Activated CD8-positive, alpha-beta memory T cell treated with anti-CD3 and anti-CD28 coated beads, Interleukin-2, amount 50 U/mL, for 48 hours (primary cell): Measurements from ENCODE around the gene ADGRA1.

Experiments used
- DNase-seq: peaks from one replicate; pipeline ENCODE4 v3.0.0-alpha.2; 2020

The ADGRA1 gene

DNA sequence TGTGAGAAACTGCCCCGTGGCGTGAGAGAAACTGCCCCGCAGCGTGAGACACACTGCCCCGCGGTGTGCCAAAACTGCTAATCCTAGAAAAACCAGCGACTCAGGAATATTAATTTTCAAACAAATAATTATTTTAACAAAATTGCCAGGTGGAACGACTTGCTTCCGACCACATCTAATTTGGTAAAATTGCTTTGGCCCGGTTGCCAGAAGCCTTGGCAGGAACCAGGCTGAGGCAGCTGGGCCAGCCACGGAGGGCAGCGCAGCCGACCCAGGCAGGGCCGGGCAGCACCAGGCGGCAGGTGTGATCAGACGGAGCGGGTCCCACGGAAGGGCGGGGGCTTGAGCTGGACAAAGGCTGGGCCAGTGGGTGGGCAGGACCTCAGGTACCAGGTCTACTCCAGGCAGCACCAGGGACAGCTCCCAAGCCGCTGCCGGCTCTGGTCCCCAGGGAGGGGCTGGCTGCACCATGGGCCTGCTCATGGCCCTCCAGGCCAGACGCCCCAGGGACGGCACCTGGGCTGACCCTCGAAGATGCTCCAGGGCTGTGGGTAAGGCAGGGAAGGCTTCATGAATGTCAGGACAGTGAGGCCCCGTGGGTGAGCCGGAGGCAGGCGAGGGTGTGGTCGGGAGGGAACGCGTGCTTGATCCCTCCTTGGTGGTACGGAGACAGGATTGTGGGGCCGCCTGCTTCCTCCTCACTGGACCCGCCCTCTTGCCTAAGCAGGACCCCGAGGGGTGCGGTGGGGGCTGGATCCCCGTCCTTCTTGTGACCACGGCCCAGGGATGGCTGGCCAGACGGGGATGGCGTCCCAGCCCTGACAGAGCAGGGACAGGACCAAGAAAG lies 7.7 kb upstream of the ADGRA1 start:
- DNase-seq = no peak

DNA sequence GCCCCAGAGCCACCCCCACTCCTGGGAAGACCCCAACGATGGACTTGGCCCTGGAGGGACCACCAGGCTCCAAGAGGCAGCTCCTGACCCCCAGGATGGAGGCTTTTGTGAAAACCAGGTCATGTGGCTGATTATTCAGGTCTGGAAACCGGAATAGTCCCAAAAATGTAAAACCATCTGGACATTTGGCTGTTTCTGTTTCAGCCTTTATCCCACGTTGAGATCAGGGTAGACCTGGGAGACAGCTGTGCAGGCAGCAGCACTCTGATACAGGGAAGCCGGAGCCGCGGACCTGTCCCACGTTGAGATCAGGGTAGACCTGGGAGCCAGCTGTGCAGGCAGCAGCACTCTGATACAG lies 7.1 kb upstream of the ADGRA1 start:
- DNase-seq = no peak

DNA sequence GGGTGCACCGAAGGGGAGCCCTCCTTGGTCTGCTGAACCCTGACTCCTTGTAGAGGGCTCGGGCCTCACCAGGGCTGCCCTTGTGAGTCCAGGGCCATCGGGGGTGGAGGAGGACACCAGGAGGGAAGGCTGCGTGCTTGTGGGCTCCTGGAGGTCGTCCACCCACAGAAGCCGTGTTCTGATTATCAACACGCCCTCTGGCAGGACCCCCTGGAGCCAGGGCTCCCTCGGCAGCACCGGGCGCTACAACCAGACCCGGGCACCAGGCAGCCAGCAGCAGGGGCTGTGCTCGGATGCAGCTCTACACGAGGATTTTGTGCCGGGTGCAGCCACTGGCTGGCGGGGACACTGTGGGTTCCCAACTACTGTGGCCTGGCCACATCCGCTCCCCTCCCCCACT lies 6.1 kb upstream of the ADGRA1 start:
- DNase-seq = no peak

DNA sequence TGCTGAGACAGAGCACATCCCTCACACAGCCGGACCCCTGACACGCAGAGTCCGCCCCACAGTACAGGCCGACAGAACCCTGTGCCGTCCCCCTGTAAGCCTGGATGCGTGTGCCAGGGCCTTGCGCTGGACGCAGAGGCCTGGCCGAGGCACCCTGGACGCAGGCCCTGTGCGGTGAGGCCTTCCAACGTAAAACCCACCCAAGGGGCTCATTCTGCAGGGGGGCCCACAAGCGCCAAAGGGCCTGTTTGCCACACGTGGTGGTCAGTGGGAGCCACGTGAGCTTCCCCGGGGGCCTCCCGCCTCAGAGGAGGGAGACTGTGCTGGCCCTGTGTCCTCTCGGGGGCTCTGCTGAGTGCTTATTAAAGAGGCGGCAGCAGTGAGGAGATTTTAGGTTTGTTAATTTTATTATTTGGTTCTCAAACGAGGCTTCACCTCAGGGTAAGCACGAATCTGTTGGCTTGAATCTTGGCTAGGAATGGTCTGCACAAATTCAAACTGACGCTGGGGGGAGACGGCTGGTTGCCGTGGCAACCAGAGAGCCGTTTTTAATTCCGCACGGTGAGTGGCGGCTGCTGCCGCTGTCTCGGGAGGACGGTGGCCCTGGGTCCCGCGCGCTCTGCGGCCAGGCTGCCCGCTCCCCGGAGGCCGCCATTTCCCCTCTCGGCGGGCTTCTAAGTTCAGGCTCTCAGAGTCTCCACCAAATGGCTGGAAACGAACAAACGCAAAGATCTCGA lies 4.9 kb upstream of the ADGRA1 start:
- no peak for DNase-seq

DNA sequence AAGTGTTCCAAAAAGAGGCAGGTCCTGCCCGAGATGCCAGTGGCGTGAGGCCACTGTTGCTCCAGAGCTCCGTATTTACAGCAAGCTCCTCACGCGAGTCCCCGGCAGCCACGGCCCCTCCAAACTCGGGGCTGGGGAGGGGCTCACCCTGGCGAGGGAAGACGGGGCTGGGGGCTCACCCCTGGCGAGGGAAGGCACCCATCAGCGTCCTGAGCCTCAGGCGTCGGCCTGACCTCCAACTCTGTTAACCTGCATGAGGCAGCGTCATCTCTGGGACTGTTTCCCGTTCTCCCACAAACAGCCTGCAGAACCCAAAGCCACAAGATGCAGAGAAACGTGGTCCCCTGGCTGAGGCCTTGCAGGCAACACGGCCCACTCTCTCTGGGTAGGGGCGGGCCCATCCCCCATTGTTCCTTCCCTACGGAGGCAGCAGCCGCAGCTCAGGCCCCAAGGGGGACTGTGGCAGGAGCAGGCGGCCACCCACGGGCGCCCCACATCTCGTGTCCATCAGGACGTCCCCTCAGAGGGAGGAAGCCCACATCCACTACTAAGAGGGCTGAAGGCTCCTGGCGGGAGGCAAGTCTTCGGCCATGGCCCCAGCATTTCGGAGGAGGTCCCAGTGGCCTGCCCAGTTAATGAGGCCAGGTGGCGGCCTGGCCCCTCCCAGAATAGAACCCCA lies 4.2 kb upstream of the ADGRA1 start:
- no peak for DNase-seq

DNA sequence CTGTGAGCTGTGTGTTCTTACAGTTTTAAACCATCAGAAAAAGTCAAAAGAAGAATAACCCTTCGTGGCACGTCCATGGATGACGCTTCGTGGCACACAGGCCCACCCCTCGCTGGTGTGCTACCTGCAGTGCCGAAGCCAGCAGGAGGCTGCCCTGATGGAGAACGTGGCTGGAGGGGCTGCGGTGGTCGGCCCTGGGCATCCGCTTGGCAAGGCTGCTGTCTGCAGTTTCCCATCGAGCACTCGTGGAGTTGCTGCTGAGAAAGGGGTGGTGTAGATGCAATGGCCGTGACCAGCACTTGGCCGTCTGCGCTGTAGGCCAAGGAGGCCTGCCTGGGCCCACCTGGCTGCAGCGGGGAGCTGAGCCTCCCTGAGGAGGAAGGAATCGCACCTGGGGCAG lies 3.2 kb upstream of the ADGRA1 start:
- DNase-seq = no peak

DNA sequence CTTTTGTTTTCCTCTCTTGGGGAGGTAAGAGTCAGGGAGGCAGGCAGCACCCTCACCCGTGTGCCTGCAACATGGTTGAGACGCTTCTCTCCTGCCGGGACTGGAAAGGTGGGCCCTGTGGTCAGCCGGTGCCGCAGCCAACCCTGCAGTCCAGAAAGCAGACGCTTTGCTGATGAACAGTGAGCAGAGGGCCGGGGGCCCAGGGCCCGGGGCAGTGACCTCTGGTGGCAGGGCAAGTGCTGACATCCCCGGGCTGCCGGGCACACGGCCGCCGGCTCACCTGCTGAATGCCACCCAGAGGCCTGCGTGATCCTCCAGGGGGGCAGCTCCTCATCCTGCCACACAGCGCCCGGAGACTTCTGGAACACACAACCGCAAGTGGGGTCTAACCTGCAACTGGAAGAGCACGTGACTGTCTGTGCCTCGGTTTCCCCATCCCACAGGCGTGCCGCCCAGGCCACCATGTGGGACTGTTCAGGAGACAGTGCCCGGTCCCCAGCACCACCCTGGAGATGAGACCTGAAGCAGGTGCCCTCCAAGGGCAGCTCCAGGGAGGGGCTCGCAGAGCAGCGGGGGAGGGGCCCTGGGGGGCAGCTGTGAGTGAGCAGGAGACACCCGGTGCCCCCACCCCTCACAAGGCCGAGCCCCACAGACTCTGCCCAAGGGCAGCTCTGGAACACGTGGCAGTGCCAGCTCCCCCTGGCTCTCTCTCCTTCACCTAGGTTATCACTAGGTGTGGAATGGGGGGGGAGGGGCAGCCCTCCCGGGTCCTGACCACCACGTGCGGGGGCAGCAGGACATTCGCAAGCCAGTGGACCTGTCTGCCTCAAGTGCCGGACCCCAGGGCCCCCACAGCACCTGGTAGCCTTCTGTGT lies 2.2 kb upstream of the ADGRA1 start:
- no peak for DNase-seq

DNA sequence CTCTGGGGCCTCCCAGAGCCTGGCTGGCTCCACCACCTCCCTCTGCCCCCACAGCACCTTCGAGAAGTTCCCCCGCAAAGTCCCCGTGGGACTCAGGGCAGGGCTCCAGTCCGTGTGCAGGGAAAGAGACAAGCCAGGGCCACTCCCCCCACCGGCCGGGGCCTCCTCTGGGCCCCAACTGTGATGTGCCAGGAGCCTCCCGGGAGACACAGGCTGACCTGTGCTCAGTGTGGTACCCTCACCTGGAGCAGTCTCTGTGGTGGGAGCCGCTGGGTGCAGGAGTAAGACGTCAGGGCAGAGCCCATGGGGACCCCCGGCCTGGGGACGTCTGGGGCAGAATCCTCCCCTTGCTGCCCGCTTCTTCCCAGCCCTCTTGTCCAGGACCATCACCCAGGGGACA lies 1.5 kb upstream of the ADGRA1 start:
- no peak for DNase-seq

DNA sequence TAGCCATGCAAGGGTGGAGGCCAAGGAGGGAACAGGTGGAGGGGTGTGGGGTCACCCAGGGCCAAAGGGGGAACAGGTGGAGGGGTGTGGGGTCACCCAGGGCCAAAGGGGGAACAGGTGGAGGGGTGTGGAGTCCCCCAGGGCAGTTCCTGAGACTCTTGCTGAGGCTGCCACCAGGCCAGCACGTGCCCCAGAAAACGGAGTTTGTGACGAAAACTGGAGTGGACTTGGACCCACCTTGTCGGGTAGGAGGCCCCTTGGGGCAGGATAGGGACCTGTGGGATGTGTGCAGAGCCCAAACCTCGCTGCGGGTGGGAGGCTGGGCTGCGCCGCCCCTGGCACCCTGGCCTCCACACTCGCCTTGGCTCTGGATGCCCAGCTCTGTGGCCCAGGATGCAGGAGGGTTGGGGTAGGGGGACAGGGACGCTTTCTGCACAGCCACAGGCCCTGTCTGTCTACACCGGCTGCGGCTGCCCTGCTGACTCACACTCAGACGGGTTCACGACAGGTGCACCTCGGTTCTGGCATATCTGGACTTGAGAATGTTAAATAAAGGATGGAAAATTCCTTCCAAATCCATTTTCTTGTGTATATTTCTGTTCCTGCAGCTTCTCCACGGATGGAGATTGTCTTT lies 562 bp upstream of the ADGRA1 start:
- DNase-seq = no peak

DNA sequence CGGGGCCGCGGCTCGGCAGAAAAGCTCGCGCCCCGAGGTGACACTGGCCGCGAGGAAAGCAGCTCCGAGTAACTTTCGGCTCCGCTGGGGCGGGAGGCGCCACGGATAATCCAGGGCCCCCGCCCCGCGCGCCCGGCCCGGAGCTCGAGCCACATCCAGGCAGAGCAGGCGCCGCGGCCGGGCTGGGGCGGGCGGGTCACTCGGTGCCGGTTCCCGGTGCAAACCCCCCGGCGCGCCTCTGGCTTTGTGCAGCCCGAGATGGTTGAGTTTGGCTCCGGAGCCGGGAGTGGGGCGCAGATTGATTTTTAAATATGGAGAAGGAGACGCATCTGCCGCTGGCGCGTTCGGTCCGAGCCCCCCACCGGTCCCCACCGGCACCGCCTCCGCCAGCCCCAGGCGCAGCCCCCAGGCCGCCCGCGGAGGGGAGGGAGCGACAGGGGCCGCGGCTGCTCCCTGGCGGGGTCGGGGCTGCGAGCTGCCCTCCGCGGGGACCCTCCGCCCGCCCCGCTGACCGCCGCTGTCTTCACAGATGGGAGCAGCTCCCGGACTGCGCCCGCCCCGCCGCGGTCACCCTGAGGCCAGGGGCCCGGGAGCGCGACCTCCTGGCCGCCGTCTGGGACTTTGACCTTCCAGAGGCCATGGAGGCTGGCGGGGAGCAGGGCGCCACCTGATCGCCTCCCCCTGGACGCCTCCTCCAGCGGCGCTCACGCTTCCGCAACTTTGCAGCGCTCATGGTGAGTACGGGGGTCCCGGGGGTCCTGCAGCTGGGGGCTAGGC lies 643 bp downstream of the ADGRA1 start:
- DNase-seq = no peak

DNA sequence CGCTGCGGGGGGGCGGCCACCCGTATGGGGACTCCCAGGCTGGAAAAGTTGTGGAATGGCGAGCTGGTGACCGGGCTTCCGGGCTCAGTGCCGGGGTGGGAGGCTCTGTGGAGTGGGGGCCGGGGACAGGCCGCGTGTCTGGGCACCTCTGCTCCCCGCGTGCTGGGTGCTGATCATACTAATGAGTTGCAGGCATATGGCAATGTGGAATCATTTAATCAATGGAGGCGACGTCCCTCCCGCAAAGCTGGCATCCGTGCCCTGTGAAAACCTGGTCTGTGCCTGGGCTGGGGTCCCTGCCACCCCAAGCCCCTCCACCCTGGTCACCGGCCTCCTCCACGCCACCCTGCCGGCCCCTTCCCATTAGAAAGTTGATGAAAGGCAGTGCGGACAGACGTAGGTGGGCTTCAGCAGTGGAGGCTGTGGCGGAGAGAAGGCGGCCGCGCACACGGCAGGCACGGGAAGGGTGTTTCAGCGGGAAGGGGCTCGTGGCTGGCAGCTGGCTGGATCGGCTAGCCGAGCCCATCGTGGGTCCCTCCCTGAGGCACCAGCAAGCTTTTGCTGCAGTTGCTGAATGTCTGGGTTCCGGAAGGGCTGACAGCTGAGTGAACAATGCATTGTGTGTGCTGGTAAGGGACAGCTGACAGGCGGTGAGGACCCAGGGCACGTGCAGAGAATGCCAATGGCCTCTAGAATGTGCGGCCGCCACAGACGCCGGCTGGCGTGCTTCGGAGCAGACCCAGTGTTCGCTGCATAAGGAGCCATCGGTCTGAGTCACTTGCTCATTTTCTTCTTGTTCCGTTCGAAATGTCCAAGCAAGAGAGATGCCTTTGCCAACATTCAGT lies 1.5 kb downstream of the ADGRA1 start:
- no peak for DNase-seq

DNA sequence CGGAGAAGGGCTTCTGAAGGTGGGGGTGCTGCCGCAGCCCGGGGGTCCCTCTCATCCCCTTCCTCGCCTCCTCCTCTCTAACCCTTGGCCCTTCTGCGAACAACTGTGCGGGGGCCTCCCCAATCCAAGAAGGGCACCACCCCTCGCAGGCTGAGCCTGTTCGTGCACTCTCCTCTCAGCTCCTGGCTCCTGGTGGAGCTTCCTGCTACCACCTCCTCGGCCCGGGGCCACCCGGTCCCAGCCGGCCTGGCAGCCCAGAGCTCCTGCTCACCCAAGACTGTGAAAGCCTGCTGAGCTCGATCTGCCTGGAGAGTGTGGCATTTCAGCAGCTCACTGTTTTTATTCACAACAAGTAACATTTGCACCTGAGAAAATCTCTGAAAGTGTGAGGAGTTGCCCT lies 2.4 kb downstream of the ADGRA1 start:
- no peak for DNase-seq

DNA sequence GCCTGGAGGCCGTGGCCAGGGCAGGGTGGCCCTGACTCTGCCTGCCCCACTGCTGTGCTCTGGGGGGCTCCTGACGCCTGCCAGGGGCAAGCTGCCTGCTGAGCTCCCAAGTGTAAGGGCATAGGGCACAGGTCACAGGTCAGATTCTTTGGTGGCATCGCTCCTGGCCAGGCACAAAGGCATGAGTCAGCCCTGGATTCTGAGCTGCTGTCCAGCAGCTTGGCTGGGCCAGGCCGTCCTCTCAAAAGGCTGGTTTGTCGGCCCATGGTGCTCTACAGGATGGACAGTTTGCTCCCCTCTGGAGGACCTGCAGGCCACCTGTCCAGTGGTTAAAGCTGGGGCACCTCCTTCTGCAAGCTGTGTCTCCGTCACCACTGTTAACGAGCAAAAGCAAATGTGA lies 2.9 kb downstream of the ADGRA1 start:
- no peak for DNase-seq

DNA sequence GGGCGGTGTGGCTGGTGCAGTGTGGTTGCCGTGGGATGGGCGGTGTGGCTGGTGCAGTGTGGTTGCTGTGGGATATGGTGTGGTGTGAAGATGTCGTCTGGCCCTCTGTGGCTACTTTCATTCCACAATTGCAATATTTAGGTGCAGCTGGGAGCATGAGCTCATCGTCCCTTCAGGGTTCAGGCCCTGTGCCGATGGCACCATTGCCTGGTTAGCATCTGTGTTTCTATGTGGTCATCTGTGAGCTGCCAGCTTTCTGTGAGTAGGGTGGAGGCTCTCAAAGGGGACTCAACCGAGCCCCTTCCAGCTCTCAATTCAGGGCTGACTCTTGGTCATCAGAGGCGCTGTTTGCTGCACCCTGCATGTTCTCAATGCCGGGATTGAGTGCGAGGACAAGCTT lies 3.6 kb downstream of the ADGRA1 start:
- DNase-seq = no peak

DNA sequence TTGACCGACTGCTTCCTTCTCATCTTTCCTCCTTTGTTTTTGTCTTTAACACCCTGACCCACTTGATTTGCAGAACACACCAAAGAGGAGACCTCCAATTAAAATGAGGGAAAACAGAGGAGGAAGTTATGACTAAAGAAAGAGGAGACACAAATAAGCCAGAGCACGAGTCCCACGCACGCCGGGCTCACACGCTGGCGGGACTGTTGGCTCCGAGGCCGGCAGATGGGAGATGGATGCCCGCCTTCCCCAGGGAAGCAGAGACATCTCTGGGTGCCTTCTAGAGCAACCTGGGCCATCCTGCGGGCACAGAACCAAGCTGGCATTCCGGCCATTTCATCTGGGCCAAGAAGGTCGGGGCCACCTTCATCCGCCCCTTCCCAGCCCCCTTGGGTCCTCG lies 5.6 kb downstream of the ADGRA1 start:
- DNase-seq = no peak

DNA sequence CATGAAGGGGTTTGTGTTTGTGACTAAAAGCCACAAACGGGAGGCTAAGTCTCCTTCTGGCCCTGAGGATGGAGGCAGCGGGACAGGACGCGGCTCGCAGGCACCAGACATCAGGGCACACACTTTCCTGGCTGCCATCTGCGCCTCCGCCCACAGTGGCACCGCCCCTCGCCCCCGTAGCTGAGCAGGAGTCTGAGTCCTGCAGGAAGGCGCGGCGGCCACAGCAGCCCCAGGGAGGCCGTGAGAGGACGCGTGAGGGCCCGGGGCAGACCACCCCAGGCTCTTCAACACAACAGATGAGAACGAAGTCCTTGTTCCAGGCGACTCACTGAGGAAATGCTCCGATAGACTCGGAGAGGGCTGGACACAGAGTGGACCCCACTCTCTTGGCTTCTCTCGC lies 6.6 kb downstream of the ADGRA1 start:
- no peak for DNase-seq

DNA sequence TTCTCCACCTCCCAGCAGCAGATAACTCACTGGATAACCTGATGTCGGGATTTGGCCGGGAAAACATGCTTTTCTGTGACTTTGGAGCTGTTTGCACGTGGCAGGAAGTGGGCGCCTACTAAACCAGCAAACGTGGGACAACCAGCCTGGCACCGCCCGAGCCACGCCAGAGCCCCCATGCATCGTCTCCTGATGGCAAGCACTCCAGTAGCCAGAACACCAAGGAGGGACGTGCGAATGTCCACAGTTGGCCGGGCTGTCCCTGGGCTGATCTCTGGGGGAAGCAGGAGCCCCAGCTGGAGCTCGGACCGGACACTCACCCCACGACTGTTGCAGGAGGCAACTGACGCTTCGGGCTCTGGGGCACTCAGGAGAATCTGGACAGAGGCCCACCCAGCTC lies 7.1 kb downstream of the ADGRA1 start:
- no peak for DNase-seq

DNA sequence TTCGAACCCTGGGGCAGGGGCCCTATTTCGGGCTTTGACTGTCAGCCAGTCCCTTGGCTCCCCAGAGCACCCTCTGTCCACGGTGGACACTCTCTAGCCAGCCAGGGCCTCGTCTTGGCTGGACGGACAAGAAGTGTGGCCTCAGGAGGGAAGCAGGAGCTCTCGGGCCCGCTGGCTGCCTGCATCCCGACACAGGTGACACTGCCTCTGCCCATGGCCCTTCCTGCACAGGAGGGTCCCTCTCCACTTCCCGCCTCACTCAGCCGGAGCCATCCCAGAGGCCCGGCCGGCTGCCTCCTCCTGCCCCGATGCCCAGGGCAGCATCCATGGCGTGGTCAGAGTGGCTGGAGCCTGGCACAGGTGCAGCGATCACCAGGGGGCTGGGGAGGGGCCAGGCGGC lies 7.9 kb downstream of the ADGRA1 start:
- no peak for DNase-seq

DNA sequence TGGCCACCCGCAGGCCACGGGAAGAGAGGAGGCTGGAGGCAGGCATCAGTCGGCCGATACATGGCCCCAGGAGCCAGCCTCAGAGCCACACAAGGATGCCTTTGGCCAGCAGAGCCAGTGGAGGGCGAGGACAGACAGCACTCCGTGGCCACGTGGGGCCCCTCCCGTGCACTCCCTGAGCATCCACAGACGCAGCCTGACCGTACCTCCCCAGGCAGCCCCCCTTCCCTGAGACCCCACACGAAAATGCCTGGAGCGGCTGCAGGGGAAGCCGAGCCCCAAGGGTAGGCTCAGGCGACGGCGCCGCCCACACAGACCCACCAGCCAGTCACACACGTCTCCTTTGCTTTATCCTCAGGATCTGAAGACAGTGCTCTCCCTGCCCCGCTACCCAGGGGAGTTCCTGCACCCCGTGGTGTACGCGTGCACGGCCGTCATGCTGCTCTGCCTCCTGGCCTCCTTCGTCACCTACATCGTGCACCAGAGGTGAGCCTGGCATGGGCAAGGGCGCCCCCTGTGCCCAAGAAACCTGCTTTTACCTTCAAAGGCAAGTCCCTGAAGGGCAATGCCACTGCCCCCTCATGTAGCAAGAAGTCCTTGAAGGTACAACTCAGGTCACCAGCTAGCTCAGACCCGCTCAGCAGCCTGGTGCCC lies 9.0 kb downstream of the ADGRA1 start:
- no peak for DNase-seq

DNA sequence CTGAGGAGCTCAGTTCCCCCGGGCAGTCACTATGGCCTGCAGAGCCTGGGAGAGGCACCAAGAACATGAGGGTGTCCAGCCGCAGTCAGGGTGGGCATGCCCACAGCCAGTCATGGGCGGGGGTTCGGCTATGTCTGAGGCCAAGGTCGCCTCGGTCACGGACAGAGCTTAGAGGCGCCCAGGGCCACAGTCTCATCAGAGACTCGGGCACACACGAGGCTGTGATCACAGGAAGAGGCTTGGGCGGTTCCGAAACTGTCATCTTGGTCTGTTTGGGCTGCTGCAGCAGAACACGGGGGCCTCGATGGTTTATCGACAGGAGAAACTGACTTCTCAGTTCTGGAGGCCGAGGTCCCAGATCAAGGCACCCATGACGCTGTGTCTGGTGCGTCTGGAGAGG lies 9.7 kb downstream of the ADGRA1 start:
- DNase-seq = no peak
